Transverse colon (tissue), 4 donors: ENCODE results near the gene LDLRAD4.

Experiments used
- CTCF ChIP-seq, 5 experiments: fragments of 200-600 bp in 3 of 5; fragments of 450-650 bp in 2 of 5; sonication (generic) in 3 of 5; IDR thresholded peaks; 1 replicate in 2 of 5; 2 replicates in 3 of 5; pipeline ENCODE4 v1.5.1; 2016 to 2017; ENCODE audit warnings: antibody characterized with exemption in 5 of 5, inconsistent platforms in 3 of 5, mild to moderate bottlenecking in 2 of 5, moderate library complexity in 1 of 5
- POLR2A ChIP-seq: fragments of 450-650 bp; IDR thresholded peaks from one replicate; pipeline ENCODE4 v1.6.1; 2016; ENCODE audit warnings: antibody characterized with exemption, mild to moderate bottlenecking, moderate library complexity
- POLR2AphosphoS5 ChIP-seq, 3 donors: sonication (generic); formaldehyde crosslinking; IDR thresholded peaks; one replicate each; pipeline ENCODE4 v1.6.1; 2016; ENCODE audit warnings: antibody characterized with exemption in 3 of 3

- TF ChIP-seq CTCF (IDR thresholded peaks at IDR 0.05) (no peak), POLR2A (no peak), POLR2AphosphoS5 (IDR thresholded peaks at IDR 0.05) (no peak)
Observed at GRCh38 chr18:13227910-13228309, 9.3 kb downstream of the LDLRAD4 start.
